Medulla oblongata (tissue), 1 donor: ENCODE data around the gene C10orf105.

Experiments
- DNase-seq: peaks from one replicate; pipeline ENCODE4 v3.0.0-alpha.2; 2015; ENCODE audit errors: extremely low spot score

The C10orf105 gene

DNA sequence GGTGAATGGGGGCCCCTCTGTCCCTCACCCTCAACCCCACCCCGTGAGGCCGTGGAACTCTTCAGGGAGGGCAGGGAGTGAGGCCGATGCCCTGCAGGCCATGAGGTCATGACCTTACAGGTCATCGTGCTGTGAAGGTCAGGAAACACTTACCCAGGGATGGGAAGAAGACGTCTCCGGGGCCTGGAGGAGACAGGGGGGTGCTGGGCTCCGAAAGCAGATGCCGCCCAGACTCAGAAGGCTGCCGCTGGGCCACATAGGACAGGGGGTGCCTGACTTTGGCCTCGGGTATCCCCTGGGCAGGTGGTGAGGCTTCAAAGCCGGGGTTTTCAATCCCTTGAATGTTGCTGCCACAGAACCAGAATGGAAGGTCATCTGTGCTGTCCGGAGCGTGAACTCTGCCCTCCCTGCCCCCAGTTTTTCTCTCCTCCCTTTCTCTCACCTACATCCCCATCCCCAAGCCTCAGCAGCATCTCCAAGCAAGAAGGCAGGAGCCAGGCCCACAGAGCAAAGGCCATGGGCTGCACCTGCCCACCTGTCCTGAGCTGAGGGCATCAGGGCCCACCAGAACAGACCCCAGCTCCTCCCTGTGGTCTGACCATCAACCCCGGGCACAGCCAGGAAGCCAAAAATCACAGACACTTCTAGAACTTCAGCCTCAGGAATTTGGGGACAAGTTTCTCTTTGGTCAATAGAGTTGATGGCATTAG is 32.1 kb upstream of the C10orf105 start:
- DNase-seq: no peak

DNA sequence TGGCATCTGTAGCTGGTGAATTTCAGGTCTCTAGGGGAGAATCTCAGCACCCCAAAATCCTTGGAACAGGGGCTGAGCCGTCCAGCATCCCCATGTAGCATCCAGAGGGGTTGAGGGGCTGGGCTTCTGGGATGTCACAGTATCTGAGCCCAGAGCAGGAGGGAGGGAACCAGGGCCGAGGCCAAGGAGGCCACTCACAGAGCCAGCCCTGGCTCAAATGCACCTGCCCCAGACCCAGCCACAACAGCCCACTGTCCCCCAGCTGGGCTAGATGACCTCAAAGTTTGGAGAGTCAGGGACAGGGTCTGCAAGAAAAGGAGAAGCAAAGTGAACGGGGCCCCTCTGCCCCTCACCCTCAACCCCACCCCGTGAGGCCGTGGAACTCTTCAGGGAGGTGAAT is 31.4 kb upstream of the C10orf105 start:
- no peak for DNase-seq

DNA sequence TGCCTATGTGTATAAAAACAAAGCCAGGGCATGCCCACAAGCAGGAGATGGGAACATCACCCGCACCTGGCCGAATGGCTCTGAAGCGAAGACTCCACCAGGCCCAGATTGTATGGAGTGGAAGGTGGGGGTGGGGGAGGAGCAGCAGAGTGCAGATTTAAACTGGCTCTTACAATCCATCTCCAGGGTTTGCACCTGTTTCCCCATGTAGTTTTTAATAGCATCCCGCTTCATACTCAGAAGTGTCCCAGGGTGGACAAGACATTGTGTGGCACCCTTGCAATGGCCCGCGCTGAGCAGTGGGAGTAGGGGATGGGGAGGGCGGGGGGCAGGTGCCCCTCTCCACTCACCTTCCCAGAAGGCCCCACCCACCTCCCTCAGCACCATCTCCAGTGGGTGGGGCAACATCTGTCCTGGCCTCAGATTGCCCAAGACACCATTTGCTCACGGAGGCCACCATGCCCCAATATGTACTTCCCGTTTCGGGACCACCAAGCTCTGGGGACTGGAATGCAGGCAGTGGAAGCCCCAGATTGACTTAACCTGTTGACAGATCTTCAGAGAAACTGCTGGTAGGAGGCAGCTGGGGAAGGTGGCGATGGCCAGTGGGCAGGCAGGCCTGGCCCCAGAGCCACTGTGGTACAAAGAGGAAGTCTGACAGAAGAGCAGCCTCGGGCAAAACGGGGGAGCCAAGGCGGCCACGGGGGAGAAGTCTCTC is 30.7 kb upstream of the C10orf105 start:
- DNase-seq: no peak

DNA sequence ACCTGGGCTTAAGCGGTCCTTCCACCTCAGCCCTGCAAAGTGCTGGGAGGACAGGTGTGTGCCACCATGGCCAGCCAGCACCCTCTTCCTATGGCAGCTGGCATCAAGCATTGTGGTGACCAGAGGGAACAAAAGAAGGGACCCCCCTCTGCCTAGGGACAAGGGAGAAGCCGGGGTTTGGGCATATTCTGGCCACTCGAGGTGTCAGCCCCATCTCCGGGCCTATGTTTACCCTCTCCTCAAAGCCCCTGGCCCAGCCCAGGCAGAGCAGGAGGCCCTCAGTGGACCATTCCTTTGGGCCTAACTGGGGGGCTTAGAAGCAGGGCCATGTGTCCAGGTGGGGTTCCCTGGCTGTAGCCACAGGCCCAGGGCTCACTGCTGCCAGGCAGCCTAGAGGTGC is 29.8 kb upstream of the C10orf105 start:
- DNase-seq: no peak

DNA sequence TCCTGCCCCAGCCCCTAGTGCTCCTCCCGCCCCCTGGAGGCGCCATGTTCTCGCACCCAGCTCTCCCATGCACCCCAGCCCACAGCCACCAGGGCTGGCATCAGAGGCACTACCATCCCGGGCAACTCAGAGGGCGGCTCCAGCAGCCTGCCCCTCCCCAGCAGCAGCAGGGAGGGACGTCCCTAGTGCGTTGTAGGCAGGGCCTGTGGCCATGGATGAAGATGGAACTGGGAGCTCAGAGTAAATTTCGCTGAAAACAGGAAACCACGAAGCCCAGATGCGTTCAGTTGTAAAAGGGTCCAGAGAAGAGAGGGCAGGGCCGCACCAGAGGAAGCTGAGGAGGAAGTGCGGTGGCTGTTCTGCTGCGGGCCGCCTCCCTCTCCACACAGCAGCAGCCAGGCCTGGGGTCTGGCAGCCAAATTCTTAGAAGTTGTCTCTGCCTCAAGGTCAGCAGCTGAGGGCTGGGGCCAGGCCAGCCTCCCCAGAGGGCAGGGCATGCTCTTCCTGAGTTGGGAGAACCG is 29.2 kb upstream of the C10orf105 start:
- DNase-seq: peak; percentile 88

DNA sequence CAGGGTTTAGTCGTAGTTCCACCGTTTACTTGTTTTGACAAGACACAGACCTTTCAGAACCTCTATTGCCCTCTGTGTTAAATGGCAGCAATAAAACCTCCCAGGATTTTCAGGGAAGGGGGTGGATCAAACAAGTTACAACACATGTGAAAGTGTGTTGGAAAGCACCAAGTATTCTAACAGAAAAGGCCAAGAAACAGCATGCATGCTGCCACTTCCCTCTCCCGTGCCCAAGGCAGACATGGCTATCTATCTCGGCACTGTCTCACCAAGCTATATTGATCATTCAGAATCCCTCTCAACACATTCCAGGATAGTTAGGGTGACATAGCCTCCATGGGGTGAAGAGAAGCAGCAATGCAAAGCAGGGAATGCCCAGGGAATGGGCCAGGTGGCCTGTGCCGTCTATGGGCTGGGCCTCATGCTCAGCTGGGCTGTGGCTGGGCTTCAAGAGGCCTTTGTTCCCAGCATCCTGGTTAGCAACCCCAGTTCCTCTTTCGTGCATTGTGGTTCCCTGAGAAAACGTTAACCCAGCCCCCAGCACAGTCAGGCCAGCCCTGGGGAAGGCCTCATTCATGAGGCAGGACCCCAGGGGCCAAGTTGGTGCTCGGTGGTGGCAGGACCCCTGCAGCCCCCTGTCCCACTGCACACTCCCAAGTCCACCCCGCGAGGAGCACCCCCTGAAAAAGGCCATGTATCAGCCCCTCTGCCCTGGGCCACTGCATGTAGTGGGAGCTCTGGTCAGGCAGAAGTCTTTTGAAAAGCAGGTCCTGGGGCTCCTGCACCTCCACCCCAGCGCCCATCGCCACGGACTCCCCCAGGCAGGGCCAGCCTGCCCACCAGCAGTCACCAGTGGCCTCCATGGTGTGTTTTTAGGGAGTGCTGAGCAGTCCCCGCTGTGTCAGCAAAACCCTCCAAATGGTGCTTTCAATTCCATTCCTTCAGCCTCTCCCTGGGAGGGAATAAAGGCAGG is 28.3 kb upstream of the C10orf105 start:
- peak; percentile 70 for DNase-seq

DNA sequence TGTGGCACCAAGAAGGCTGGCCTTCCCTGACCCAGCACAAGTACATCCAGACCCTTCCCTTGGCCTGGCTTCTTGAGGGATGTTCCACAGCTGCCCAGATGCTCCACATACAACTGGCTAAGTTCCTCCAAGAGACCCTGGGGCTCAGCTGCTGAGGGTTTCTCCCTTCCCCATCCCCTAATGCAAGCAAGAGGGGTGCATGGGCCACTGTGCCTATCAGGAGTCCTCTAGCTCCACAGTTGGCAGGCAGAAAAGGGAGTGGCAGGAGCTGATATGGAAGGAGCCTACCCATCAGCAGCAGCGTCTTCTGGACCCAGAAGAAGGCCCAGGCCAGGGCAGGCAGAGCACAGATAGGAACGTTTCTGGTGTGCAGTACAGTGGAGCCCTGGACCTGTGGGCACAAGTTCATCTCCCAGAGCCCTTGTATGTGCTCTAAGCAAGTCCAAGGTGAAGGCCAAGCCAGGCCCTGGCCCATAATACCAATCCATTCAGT is 27.5 kb upstream of the C10orf105 start:
- DNase-seq: no peak

DNA sequence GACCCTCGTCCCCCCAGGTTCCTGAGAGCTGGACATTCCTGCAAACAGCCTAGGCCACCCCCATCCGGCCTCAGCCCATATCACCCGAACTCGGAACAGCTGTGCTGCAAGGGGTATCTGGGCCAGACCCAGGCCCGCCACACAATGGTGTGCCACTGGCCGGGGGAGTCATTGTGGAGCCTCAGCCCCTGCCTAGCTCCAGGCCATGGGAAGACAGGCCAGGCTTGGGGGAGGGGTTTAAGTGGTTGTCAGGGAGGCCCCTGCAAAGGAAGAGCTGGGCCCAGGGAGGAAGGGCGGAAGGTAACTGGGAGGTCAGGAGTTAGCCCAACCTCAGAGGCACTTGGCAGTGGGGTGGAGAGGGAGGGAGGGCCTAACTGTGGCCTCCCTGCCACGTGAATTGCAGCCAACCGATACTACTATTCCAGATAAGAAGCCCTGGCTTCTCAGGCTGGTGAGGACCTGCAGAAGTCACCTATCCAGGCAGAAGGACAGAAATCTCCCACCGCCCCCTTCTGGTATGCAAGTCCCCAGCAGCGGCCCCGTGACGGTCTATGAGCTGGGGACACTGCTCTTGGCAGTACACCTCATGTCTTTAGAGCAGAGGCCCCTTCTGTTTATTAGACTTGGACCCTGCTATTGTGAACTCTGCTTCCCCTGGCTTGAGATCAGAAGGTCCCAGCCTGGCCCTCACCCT is 26.9 kb upstream of the C10orf105 start:
- no peak for DNase-seq

DNA sequence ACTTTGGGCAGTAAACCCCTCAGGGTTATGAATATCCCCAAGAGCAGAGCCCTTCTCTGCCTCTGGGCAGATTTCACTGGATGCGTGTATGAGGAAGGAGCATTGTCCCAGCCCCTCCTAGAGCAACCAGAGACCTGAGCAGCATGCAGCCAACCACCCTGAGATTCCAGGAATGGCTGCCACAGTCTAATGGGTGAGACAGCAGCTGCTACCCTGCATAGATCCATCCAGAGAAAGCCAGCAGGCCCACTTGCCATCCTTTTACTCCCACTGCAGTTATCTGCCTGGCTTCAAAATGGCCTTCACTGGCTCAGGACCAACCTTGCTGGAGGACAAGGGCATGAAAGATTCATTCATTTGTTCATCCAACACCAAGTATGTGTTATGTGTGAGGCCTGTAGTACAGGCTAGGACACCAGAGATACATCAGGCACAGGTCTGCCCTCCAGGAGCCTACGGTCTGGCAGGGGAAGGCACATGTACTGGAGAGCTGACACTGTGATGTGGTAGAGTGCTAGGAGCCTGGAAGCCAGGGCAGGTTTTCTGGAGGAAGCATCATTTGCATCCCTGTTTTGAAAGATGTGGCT is 26.2 kb upstream of the C10orf105 start:
- no peak for DNase-seq

DNA sequence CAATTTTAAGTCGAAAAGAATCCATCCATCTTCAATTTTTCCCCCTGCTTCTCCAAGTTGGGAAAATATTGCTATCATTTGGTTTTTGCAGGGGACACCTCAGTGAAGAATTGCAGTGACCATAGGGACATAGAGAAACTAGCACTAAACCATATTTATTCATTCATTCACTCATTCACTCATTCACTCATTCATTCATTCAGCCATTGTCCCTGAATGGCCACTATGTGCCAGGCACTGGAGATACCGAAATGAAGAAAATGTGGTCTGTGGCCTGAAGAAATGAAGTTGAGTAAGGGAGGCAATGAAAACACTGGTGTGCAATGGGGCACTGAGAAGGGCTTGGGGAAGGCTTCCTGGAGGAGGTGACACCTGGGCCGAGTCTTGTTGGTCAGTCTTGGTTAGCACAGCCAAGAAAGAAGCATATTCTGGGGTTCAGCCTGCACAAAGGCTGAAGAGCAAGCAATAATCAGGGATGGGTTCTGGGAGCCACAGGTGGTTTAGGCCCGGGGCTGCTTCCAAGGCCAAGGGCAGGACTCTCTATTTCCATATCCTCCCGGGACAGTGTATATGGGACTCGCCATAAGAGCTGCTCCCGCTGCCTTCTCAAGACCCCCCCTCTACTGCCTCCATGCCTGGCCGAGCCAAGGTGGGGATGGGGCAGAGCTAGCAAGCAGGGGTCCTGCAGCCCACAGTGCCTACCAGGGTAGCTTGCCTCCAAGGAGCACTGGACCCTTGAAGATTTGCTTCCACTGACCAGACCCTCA is 25.5 kb upstream of the C10orf105 start:
- DNase-seq: no peak

DNA sequence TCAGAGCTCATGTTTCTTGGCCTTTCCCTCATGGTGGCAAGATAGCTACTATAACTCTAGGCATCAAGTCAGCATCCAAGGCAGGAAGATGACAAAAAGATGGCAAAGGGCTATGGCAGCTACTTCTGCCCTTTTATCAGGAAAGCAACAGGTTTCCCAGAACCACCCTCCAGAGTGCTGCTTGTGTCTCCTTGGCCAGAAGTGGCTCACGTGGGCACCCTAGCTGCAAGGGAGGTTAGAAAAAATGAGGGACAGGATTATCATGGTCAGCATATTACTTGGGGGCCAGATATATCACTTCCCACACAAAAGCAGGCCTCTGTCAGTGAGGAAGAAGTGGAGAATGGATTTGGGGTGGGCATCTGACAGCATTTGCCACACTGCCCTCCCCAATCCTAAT is 24.3 kb upstream of the C10orf105 start:
- DNase-seq: no peak

DNA sequence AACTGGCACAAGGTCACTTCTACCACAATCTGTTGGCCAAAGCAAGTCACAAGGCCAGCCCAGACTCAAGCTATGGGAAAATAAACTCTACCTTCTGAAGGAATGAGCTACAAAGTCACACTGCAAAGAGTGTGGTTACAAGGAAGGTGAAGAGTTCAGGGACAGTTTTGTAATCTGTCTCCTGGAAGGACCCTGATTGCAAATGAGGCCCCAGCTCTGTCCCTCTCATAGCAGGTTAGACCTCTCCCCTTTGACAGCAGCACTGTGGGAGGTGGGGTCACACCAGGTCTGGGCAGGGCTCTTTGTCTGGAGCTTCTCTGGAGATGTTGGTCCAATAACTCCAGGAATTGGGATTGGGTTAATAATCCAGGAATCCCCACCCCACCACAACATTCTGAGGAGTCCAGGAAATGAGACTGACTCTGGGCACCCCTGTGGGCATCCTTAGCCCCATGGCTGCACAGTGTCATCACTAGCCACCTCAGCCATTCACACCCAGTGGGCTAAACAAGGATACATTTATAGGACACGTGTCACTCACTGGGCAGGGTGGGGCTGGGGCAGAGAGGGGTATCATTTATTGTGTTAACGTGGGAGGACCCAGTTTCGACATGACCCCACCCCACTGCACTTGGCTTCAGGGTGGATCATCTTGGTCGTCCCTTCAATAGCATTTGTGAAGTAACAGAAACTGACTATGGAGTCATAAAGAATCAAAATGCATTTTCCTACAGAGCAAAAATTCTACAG is 23.7 kb upstream of the C10orf105 start:
- DNase-seq: no peak

DNA sequence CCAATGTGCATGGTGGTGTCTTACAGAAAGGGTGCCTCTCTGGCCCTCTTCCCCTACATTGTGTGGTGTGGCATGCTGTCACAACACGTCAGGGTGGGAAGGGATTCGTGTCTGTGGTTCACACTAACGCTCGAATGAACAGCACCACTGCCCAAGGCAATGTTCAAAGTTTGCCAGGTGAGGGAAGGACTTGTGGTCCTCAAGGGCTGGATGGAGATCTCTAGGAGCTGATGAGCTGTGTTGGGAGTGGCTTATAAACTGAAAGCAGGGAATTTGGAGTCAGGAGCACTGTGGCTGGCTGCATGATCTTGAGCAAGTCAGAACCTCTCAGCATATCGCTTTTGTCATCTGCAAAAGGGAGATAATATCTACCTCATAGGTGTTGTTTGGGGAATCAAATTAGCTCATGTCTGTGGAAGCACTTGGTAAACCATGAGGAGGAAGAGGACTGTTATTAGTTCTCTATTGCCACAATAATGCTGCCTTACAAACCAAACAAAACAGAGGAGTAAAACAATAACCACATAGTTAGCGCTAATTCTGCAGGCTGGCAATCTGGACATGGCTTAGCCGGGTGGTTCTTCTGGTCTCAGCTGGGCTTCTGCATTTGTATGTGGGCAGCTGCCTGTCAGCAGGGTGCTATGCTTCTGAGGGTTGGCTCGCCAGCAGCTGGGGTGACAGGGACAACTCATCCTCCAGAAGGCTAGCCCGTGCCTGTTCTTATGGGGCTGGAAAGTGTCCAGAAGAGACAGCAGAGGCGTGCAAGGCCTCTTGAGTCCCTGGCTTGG is 22.9 kb upstream of the C10orf105 start:
- no peak for DNase-seq

DNA sequence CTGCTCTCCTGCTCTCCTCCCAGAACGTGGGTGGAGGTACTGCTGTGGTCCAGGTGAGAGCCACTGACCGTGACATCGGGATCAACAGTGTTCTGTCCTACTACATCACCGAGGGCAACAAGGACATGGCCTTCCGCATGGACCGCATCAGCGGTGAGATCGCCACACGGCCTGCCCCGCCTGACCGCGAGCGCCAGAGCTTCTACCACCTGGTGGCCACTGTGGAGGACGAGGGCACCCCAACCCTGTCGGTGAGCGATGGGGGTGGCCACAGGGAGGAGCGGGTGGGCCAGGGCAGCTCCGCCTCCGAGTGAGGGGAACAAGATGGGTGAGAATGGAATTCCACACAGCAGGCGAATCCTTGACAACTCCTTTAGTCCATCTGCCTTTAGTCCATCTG is 22.1 kb upstream of the C10orf105 start:
- DNase-seq: no peak

DNA sequence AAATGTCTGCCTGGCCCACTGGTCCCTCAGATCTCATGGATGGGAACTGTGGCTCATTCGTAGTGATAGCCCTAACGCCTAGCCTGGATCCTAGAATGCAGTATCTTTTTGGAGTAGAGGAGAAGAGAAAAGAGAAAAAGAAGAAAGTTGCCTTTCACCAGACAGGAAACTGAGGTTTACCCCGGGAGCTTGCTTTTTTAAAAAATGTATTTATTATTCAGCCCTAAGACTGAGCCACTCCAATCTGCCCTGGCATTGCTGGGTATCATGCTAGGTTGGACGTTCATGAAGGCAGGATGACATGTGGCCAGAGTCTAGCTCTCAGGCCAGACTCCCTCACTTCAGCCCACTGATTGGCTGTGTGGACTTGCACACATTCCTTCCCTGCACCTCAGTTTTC is 21.5 kb upstream of the C10orf105 start:
- no peak for DNase-seq

DNA sequence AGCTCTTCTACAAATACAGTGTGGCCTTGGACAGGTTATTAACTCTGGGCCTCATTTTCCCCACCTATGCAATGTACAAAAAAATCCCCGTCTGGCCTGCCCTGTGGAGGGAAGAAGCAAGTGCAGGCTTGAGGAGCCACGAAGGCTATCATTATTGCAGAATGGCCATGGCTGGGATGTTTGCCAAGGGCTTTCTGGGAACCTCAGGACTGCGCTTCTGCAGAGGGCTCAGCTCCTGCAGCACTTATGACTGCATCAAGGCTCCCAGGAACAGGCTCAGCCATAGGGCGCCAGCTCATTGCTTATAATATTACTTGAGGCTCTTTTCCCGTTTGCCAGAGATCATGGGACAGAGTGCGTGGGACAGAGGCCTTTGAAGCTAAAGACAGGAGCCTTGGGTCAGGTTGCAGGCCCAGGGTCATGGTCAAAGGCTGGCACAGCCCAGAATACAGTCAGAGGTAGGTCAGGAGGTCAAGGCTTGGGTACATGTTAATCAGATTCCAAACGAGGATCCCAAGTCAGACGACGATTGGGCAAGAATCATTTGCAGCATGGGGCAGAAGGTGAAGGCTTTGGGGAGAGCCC is 20.6 kb upstream of the C10orf105 start:
- peak; percentile 60 for DNase-seq

DNA sequence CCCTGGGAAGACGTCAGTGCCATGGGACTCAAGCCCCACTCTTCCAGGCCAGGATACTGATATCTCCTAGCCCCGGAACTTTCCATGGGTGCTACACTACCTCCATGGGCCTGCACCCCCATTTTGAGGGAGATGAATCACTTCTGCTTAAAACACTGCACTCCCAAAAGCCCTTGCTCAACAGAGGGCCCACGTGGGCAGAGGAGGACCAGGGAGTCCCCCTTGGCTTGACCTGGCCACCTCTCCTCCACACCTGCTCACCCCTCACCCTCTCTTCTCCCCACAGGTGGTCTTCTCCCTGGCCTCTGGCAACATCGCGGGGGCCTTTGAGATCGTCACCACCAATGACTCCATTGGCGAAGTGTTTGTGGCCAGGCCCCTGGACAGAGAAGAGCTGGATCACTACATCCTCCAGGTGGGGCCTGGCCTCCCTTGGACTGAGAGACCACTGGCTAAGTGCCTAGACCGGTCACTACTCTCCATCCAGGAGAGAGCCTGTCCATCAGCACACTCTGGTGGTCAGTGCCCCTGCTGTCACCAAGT is 19.9 kb upstream of the C10orf105 start:
- no peak for DNase-seq

DNA sequence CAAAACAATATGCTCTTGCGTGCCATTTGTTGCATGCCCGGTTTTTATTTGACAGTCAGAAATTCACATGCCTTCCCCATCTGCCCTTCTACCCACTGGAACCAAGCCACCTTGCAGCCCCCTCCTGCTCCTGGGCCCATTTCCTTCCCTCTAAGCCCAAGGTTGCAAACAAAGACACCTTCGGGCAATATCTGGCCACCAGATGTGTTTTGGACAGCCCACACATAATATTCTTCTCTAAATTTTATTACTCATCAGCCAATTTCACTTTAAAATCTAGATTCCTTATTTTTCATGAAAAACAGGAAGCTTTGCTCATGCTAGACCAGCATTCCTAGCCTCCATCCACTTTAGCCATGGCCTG is 18.2 kb upstream of the C10orf105 start:
- DNase-seq: no peak
